ENCODE results near the gene SPATA32.
A peak's percentile ranks its signal among the peaks of the same experiment; 100 is the strongest.

Gene SPATA32

DNA sequence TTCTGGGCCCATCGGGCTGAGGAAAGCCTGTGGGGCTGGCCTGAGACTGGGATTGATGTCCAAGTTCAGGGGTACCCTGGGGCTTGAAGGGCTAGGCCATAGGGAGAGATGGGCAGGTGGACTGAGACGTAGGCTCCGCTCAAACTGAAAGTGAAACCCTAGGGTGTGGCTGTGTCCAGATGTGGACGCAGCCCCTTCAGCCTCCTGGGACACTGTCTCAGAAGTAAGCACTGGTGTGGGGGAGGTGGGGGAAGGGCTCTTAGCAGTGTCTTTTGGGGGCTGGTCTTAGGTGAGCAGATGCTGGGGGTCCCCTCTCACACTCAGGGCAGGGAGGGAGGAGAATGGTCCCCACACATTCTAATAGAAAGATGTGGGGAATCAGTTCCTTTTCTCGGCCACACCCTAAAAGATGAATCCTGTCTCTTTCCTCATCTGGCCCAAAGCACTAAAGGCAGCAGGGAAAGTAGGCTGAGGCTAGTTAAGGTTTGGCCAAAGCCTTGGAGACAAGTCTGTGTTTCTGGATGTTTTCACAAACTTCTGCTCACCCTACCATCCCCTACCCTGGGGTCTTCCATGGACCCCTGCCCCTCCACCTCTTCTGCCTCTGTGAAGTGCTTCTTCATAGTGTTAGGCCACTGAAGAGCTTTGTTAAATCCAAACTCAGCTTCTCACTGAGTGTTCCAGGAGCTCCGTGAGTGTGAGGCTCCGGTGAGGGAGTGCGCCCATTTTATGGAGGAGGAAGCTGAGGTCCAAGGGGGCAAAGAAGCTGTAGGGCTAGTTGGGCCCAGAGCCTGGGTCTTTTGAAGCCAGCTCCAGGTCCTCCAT lies 34.6 kb downstream of the SPATA32 start:
- Histone ChIP-seq H4K20me1 (ENCODE audit: control insufficient read depth, insufficient read depth, low read depth, low read length) (no peaks in the 10 kb centered on the region), H3K36me3 (ENCODE audit: control insufficient read depth, low read length) (no peaks in the 10 kb centered on the region), H3K79me2 (ENCODE audit: control insufficient read depth, low read length) (peaks cover 72% of the 10 kb centered on the region), H3K4me2 (ENCODE audit: low read length) (peak overlapping the region; percentile 86), H3K9me2 (replicated peaks; ENCODE audit: control insufficient read depth, low read length) (no peaks in the 10 kb centered on the region), H3K4me1 (ENCODE audit: control insufficient read depth, low read length) (peaks cover 75% of the 10 kb centered on the region), H3K9me3 (ENCODE audit: control insufficient read depth, insufficient read depth, low read length) (no peaks in the 10 kb centered on the region), H3F3A (ENCODE audit: control insufficient read depth, insufficient read depth) (peaks cover 9% of the 10 kb centered on the region), H3K4me3 (ENCODE audit: low read length) (peak overlapping the region; percentile 95), H3K27ac (ENCODE audit: low read depth, low read length) (peak overlapping the region; percentile 88), H3K27me3 (ENCODE audit: control insufficient read depth, low read length) (no peaks in the 10 kb centered on the region)
- no peak for TF ChIP-seq EZH2phosphoT487 (IDR thresholded peaks at IDR 0.05; ENCODE audit: borderline replicate concordance, low read length)
- TF ChIP-seq, protein P1, sequence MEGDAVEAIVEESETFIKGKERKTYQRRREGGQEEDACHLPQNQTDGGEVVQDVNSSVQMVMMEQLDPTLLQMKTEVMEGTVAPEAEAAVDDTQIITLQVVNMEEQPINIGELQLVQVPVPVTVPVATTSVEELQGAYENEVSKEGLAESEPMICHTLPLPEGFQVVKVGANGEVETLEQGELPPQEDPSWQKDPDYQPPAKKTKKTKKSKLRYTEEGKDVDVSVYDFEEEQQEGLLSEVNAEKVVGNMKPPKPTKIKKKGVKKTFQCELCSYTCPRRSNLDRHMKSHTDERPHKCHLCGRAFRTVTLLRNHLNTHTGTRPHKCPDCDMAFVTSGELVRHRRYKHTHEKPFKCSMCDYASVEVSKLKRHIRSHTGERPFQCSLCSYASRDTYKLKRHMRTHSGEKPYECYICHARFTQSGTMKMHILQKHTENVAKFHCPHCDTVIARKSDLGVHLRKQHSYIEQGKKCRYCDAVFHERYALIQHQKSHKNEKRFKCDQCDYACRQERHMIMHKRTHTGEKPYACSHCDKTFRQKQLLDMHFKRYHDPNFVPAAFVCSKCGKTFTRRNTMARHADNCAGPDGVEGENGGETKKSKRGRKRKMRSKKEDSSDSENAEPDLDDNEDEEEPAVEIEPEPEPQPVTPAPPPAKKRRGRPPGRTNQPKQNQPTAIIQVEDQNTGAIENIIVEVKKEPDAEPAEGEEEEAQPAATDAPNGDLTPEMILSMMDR (IDR thresholded peaks at IDR 0.05; ENCODE audit: low read depth, low read length, poor library complexity, severe bottlenecking) = no peak

DNA sequence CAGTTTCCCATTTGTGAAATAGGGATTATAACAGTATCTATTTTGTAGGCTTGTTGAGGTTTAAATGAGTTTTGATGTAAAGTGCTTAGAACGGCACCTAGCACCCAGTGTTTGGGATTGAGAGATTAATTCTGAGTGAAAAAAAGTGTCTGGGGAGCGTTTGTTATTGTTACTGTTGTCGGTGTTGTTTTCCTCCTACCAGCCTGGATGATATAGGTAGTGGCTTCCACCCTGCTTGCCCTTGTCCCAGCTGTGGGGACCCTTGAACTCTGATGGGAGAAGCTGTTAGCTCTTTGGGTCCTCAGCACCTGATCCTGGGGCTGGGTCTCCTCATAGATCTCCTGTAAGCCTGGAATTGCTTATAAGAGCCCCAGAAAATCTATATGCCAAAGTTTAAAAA lies 35.3 kb downstream of the SPATA32 start:
- H3K27me3 ChIP-seq (ENCODE audit: control insufficient read depth, low read length) = no peaks in the 10 kb centered on the region
- H3K27ac ChIP-seq (ENCODE audit: low read depth, low read length) = peak overlapping the region; percentile 88
- no peaks in the 10 kb centered on the region for H3K9me3 ChIP-seq (ENCODE audit: control insufficient read depth, insufficient read depth, low read length)
- H3K4me2 ChIP-seq (ENCODE audit: low read length) = peak overlapping the region; percentile 86
- H3K9me2 ChIP-seq (replicated peaks; ENCODE audit: control insufficient read depth, low read length) = no peaks in the 10 kb centered on the region
- H3K79me2 ChIP-seq (ENCODE audit: control insufficient read depth, low read length) = peaks cover 75% of the 10 kb centered on the region
- peaks cover 9% of the 10 kb centered on the region; the same call in 1 of the 2 replicates for H3F3A ChIP-seq (ENCODE audit: control insufficient read depth, insufficient read depth)
- H3K4me1 ChIP-seq (ENCODE audit: control insufficient read depth, low read length) = peaks cover 75% of the 10 kb centered on the region
- no peaks in the 10 kb centered on the region for H4K20me1 ChIP-seq (ENCODE audit: control insufficient read depth, insufficient read depth, low read depth, low read length)
- peak overlapping the region; percentile 95 for H3K4me3 ChIP-seq (ENCODE audit: low read length)
- no peak for TF ChIP-seq EZH2phosphoT487 (IDR thresholded peaks at IDR 0.05; ENCODE audit: borderline replicate concordance, low read length)
- TF ChIP-seq, protein P1 (IDR thresholded peaks at IDR 0.05; ENCODE audit: low read depth, low read length, poor library complexity, severe bottlenecking) = no peak
- H3K36me3 ChIP-seq (ENCODE audit: control insufficient read depth, low read length) = no peaks in the 10 kb centered on the region

DNA sequence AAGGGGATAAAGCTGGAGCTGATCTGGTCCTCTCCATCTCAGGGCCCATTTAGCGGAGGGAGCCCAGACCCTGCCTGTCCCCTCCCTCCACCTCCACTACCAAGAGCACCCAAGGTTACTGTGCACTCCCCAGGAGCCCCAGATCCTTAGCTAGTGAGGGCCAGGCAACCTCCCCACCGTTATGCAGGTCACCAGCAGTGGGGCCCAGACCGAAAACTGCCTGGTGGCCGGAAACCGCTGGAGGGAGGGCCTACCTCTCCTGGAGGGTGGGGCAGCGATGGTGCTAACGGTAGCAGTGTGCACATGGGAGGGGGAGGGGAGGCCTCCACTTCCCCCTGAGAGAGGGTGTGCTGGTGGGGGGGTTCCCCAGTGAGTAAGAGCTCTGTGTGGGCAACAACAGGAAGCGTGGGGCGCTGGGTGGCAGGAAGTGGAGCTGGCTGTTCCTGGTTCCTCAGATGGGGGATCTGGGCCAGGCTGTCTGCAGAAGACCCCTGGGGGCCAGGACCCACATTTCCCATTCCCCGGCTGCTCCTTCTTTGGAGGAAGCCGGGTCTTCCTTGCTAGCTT lies 35.8 kb downstream of the SPATA32 start:
- H3K4me3 ChIP-seq (ENCODE audit: low read length) = peak overlapping the region; percentile 95
- H3K4me1 ChIP-seq (ENCODE audit: control insufficient read depth, low read length) = peaks cover 78% of the 10 kb centered on the region
- peaks cover 12% of the 10 kb centered on the region; the same call in 1 of the 2 replicates for H3F3A ChIP-seq (ENCODE audit: control insufficient read depth, insufficient read depth)
- no peaks in the 10 kb centered on the region for H3K36me3 ChIP-seq (ENCODE audit: control insufficient read depth, low read length)
- H3K9me2 ChIP-seq (replicated peaks; ENCODE audit: control insufficient read depth, low read length) = no peaks in the 10 kb centered on the region
- peak overlapping the region; percentile 88 for H3K27ac ChIP-seq (ENCODE audit: low read depth, low read length)
- peaks cover 3% of the 10 kb centered on the region; the same call in 1 of the 2 replicates for H3K27me3 ChIP-seq (ENCODE audit: control insufficient read depth, low read length)
- H3K79me2 ChIP-seq (ENCODE audit: control insufficient read depth, low read length) = peaks cover 75% of the 10 kb centered on the region
- H3K9me3 ChIP-seq (ENCODE audit: control insufficient read depth, insufficient read depth, low read length) = no peaks in the 10 kb centered on the region
- no peaks in the 10 kb centered on the region for H4K20me1 ChIP-seq (ENCODE audit: control insufficient read depth, insufficient read depth, low read depth, low read length)
- peak overlapping the region; percentile 86 for H3K4me2 ChIP-seq (ENCODE audit: low read length)
- TF ChIP-seq, protein P1 (IDR thresholded peaks at IDR 0.05; ENCODE audit: low read depth, low read length, poor library complexity, severe bottlenecking) = no peak
- TF ChIP-seq EZH2phosphoT487 (IDR thresholded peaks at IDR 0.05; ENCODE audit: borderline replicate concordance, low read length) = no peak

Data from DOHH2 (cell line).